Loucy (cell line): ENCODE measurements around the gene PRCD.

Experiments
- H2AFZ ChIP-seq: fragments of 200-600 bp; sonication (generic); 2 replicates; pipeline ENCODE4 v1.6.0; 2016; ENCODE audit warnings: antibody characterized with exemption, mild to moderate bottlenecking, low read length, moderate library complexity
- H3F3A ChIP-seq: fragments of 200-600 bp; 2 replicates; pipeline ENCODE4 v1.6.0; 2016; ENCODE audit warnings: antibody characterized with exemption, low read depth, mild to moderate bottlenecking
- H3K27me3 ChIP-seq: fragments of 200-600 bp; sonication (generic); 2 replicates; pipeline ENCODE4 v1.6.1; 2014; ENCODE audit warnings: low read length, mild to moderate bottlenecking; ENCODE audit not compliant: insufficient read depth, poor library complexity, severe bottlenecking
- H3K36me3 ChIP-seq: fragments of 200-600 bp; sonication (generic); 2 replicates; pipeline ENCODE4 v1.6.1; 2016; ENCODE audit warnings: low read length; ENCODE audit not compliant: insufficient read depth
- H3K4me1 ChIP-seq: fragments of 200-600 bp; sonication (generic); 2 replicates; pipeline ENCODE4 v1.5.1; 2014; ENCODE audit warnings: low read length, mild to moderate bottlenecking; ENCODE audit not compliant: insufficient read depth, poor library complexity, severe bottlenecking
- H3K4me2 ChIP-seq: fragments of 200-600 bp; sonication (generic); 2 replicates; pipeline ENCODE4 v1.6.0; 2014; ENCODE audit warnings: antibody characterized with exemption, low read length, low read depth, mild to moderate bottlenecking; ENCODE audit not compliant: poor library complexity, severe bottlenecking
- H3K4me3 ChIP-seq: fragments of 200-600 bp; sonication (generic); 2 replicates; pipeline ENCODE4 v1.5.1; 2014; ENCODE audit warnings: low read length, mild to moderate bottlenecking, mixed read lengths; ENCODE audit not compliant: poor library complexity, severe bottlenecking
- H3K79me2 ChIP-seq: fragments of 200-600 bp; sonication (generic); 2 replicates; pipeline ENCODE4 v1.6.1; 2014; ENCODE audit warnings: low read length; ENCODE audit not compliant: insufficient read depth
- H3K9ac ChIP-seq: fragments of 200-600 bp; sonication (generic); 2 replicates; pipeline ENCODE4 v1.6.0; 2014; ENCODE audit warnings: mild to moderate bottlenecking, low read depth, low read length, moderate library complexity; ENCODE audit not compliant: poor library complexity, severe bottlenecking
- H3K9me2 ChIP-seq: fragments of 200-600 bp; sonication (generic); replicated peaks from 2 replicates; pipeline ENCODE4 v1.6.1; 2016; ENCODE audit warnings: low read depth, low read length, mixed read lengths
- H3K9me3 ChIP-seq: fragments of 200-600 bp; sonication (generic); 2 replicates; pipeline ENCODE4 v1.6.1; 2014; ENCODE audit warnings: mild to moderate bottlenecking, antibody characterized with exemption, low read length, low read depth; ENCODE audit not compliant: insufficient read depth
- H4K20me1 ChIP-seq: fragments of 200-600 bp; sonication (generic); 2 replicates; pipeline ENCODE4 v1.6.0; 2014; ENCODE audit warnings: antibody characterized with exemption, low read length, mild to moderate bottlenecking; ENCODE audit not compliant: insufficient read depth, poor library complexity, severe bottlenecking
- CTCF ChIP-seq: fragments of 200-600 bp; sonication (generic); conservative IDR thresholded peaks from 2 replicates; pipeline ENCODE4 v1.5.1; 2014; ENCODE audit warnings: mild to moderate bottlenecking, antibody characterized with exemption, low read length
- EZH2phosphoT487 ChIP-seq: fragments of 200-600 bp; IDR thresholded peaks from 2 replicates; pipeline ENCODE4 v1.6.1; 2018; ENCODE audit warnings: antibody characterized with exemption, mild to moderate bottlenecking, moderate library complexity, borderline replicate concordance

The PRCD gene

GRCh38 chr17:76549215-76549518 is 9.3 kb downstream of the PRCD start:
- H4K20me1 ChIP-seq = no peaks in the 10 kb centered on the region
- H3K79me2 ChIP-seq = peaks cover 13% of the 10 kb centered on the region; the same call in 1 of the 2 replicates
- peaks cover 79% of the 10 kb centered on the region for H3K4me1 ChIP-seq
- H3K4me2 ChIP-seq = no peak overlapping the region
- H3K9ac ChIP-seq = peak overlapping the region; percentile 69
- no peak overlapping the region for H2AFZ ChIP-seq
- H3F3A ChIP-seq = peaks cover 4% of the 10 kb centered on the region; the same call in 1 of the 2 replicates
- no peaks in the 10 kb centered on the region for H3K9me2 ChIP-seq
- TF ChIP-seq CTCF (no peak), EZH2phosphoT487 (no peak)
- H3K27me3 ChIP-seq = no peaks in the 10 kb centered on the region
- H3K36me3 ChIP-seq = no peaks in the 10 kb centered on the region
- H3K9me3 ChIP-seq = no peaks in the 10 kb centered on the region
- no peak overlapping the region for H3K4me3 ChIP-seq

DNA sequence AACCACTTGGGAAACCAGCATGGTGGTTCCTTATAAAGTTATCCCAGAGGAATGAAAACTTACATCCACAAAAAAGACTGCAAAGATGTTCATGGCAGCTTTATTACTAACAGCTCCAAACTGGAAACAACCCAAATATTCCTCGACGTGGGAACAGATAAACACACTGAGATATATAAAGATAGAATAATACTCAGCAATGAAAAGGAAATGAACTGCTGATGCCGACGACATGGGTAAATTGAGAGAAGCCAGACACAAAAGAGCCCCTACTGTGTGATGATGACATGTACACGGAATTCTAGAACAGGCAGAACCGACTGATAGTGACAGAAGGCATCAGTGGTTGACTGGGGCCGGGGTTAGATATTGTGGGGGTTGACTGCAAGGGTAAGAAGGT is 9.7 kb downstream of the PRCD start:
- H3K36me3 ChIP-seq = no peaks in the 10 kb centered on the region
- no peak for TF ChIP-seq CTCF
- TF ChIP-seq EZH2phosphoT487 = no peak

GRCh38 chr17:76550712-76551615 is 11.1 kb downstream of the PRCD start:
- Histone ChIP-seq H3K9me3 (no peaks in the 10 kb centered on the region), H3K4me1 (peaks cover 74% of the 10 kb centered on the region), H3K4me2 (no peak overlapping the region), H2AFZ (no peak overlapping the region), H3K4me3 (no peak overlapping the region), H3K9me2 (no peaks in the 10 kb centered on the region), H3K9ac (peak overlapping the region; percentile 66), H3K79me2 (peaks cover 13% of the 10 kb centered on the region; the same call in 1 of the 2 replicates), H3K27me3 (no peaks in the 10 kb centered on the region), H3K36me3 (no peaks in the 10 kb centered on the region), H3F3A (peaks cover 8% of the 10 kb centered on the region; the same call in 1 of the 2 replicates), H4K20me1 (no peaks in the 10 kb centered on the region)
- TF ChIP-seq CTCF (no peak), EZH2phosphoT487 (no peak)

More for the DNA sequence above, 9.7 kb downstream of the PRCD start:
- Histone ChIP-seq H2AFZ (no peak overlapping the region), H3K9me3 (no peaks in the 10 kb centered on the region), H3K4me1 (peaks cover 79% of the 10 kb centered on the region), H3K9me2 (no peaks in the 10 kb centered on the region), H3K4me3 (no peak overlapping the region), H4K20me1 (no peaks in the 10 kb centered on the region), H3K9ac (peak overlapping the region; percentile 69), H3K27me3 (no peaks in the 10 kb centered on the region), H3K4me2 (no peak overlapping the region), H3F3A (peaks cover 7% of the 10 kb centered on the region; the same call in 1 of the 2 replicates), H3K79me2 (peaks cover 13% of the 10 kb centered on the region; the same call in 1 of the 2 replicates)
